Left kidney (tissue), 2 donors: Measurements from ENCODE around the gene KCND1. TPM values are rescaled to one million over a fixed set of nuclear protein-coding genes. Genes with fewer than 3 reads are reported as not detected.

Experiments used
- DNase-seq: peaks from one replicate; pipeline ENCODE4 v3.0.0-alpha.2; 2013
- polyA plus RNA-seq: library from polyadenylated mRNA; unstranded; fragments of 120-200 nt; gene quantifications from one replicate; pipeline ENCODE4 v1.2.1, GENCODE V29; 2013; ENCODE audit not compliant: insufficient read length

The KCND1 gene
- polyA plus RNA-seq, 1 donor = 3.1 TPM

DNA sequence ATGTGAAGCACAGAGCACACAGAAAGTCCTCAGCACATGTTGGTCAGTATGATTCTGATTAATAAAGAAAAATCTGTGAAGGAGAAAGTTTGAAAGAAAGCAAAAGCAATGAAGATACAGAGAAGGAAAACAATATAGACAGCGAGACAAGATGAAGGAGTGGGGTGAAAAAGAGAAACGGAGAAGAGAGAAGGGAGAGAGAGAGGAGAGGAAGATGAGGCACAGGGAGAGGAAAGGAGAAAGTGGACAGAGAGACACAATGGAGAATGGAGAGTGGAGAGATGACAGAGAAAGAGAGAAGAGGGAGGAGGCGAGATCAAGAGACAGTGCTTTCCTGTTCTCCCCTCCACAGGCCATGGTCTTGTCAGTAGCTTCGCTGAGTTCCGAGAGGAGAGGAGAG, 3.9 kb upstream of the KCND1 start:
- DNase-seq = no peak

DNA sequence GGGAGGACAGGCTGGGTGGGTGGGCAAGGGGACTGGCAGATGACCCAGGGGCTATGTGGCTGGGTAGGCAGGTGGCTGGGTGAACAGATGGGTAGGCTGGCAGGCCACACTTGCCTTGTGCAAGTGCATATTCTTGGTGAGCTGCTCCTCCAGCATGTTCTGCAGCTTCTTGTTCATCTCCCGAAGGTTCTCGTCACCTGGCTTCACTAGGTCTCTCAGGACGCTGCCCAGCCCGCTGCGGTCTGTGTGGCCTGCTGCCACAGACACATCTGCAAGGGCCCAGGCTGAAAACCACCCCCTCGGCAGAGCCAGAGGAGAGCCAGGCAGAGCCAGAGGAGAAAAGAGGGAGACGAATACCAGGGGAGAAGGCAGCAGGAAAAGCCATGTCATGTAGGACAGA, 3.4 kb upstream of the KCND1 start:
- no peak for DNase-seq

DNA sequence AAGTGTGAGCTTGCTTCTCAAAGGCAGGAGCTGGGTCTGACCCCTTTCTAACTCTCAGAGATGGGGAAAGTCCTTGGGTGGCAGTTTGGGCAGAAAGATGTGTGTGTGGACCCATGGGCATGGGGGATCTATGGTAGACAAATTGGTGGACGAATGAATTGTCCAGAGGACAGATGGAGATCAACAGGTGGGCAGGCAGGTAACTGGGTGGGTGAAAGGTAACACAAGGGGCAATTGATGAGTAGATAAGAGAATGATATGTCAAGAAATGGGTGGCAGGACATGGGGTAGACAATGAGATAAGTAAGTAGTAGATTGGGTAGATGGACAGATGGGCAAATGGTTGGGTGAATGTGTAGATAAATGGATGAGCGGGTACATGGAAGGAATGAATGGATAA, 2.9 kb upstream of the KCND1 start:
- DNase-seq = no peak

DNA sequence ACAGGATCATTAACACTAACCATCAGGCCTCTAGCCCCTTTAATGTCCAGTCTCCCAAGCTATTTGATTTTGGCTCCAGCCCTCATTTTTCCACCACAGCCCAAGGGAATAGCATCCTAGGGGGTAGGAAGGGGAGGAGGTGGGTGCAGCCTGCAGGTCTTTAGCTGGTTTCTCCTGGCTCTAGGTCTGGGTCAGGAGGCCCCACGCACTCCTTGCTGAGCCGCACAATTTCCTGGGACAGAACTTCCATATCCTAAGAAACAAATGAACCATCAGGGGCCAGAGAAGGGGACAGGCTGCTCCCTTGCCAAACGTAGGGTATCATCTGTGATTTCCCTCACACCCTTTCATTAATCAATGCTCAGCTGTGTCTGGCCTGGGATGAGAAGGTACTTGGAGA, 2.4 kb upstream of the KCND1 start:
- DNase-seq = no peak

DNA sequence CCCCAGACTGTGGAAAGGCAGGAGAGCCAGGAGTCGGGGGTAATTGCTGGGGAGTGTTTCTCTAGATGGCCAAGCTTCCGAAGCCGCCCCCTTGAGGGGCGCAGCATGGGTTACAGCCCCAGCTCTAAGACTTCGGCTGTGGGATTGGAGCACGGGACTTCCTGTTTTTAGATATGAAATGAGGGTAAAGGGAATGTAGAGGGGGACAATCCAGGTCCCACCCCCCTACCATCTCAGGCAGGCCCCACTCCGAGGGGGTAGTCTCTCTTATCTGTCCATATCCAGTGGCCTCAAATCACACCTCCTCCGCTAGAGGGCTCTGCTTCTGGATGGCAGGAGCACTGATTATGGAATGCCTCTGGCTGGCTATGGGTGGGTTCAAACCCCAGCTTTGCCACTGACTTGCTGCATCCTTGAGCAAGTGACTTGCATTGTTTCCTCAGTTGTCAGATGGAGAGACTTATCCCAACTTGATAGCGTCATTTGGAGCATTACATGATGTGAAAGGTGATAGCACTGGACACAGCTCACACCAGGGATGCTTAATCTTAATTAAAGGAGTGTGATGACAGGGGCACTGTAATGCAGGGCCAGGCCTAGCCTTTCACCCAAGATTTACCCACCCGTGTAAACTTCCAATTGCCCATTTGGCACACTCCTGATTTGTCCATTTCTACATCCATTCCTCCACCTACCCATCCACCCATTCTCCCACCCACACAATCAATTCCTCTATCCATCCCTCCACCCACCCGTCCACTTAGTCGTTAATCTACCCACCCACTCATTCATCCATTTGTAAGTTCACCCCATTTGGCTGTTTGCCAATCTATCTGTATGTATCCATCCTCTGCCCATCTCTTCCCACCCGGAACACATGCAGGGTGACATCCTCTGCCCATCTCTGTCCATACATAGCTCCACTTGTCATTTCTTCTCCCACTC, 848 bp upstream of the KCND1 start:
- DNase-seq = no peak

DNA sequence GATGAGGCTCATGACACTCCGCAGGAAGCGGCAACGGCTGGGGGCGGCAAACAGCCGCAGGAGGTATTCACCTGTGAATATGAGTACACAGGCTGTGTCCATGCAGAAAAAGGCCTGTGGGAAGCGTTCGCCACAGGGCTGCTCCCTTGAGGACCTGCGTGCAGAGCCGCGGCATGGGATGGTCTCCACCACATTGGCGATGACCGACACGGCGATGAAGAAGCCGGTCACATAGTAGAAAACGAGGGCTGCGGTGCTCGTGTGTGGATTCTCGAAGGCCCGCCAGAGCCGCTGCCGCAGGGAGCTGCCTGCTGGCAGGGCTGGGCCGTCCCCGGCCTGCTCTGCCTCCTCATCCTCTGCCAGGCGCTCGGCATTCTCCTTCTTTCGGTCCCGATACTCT, 2.2 kb downstream of the KCND1 start:
- no peak for DNase-seq

DNA sequence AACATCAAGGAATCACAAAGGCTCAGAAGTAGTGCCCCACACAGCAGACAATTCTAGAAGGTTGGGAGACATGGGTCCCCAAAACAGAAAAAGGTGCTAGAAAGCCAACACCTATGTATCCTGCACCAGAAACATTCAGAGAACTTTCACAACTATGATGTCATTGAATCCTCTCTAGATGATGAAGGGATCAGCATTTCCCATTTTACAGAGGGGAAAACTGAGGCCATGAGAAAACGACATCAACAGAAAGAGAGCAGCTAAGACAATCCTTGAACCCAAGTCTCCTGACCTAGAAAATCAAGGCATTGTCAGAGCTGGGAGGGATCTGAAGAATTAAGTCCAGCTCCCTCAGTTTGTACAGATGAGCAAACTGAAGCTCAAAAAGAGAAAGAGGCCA, 3.3 kb downstream of the KCND1 start:
- DNase-seq = no peak

DNA sequence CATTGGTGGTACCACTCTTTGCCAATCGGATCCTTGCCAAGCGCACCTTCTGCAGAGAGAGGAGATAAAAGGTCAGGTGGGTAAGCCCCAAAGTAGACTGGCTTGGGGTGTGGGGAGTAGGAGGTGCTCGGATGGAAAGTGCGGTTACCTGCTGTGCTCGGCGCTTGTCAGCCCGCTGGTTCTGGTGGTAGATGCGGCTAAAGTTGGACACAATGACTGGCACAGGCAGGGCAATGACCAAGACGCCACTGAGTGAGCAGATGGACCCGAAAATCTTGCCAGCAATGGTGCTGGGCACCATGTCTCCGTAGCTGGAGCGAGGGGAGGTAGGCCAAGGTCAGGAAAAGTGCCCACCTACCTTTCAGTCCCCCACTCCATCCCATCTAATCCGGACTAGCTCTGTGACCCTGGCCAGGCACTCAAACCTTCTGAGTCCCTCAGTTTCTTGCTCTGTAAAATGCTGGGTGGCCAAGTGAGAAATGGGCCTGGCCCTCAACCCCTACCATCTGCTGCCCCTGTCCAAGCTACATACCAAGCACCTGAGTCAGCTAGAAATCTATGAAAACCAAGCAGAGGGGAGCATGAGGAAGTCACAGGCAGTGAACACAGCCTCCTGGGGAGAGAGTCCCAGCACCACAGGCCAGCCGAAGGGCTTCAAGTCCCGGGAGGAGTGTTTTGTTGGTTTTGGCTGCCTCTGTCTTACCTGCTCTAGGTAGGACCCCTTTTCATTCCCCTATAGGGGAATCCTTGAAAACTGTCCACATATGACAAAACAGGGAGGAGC, 4.7 kb downstream of the KCND1 start:
- no peak for DNase-seq

DNA sequence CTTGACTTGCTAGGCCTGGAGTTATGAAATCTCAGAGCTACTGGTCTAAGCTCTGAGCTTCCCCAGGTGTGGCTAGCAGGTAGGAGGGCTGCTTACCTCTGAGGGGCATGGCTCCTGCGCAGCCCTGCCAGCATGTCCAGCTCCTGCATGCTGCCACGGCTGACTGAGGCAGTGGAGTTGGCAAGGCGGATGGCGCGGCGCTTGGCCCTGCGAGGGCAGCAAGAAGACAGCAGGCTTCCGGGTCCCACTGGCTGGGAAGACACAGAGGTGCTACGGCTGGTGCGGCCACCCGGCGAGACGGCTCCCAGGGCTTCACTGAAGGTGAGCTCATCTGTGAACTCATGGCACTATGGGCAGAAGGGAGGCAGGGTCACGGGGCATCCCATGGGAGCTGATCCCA, 5.7 kb downstream of the KCND1 start:
- DNase-seq = no peak

DNA sequence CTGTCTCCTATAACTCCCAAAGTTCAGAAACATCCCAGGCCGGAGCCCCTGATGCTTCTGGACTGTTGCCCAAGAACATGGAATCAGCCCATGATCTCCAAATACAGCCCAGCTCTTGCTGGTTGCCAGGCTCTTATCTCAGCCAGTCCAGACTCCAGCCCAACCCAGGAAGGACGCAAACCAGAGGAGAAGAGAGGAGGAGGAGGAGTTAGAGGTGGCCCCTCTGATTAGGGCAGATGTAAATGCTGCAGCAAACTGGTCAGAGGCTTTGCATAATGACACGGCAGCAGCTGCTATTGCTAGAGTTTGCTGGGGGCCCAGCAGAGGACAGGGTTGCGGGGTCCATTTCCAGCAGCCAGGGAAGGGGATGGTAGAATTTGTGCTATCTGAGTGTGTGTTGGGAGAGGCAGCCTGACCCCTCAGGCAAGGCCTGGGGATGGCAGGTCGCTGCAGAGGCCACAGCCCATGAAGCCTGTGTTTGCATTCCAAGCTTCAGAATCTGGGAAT, 10.0 kb downstream of the KCND1 start:
- DNase-seq = no peak

DNA sequence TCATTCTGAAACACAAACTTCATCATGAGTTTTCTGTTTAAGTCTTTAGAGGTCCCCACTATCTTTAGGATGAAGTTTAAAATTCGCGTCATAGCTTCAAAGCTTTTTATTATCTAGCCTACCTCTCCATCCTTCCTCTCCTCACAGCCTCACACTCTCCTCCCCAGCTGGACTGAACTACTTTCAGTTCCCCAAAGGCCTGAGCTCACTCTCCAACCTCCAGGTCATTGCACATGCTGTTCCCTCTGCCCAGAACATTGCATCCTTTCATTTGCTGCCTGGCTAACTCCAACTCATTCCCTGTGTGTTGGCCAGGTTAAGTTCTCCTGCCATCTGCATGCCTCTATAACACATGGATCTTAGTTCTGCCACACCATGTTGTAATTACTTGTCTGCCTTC, 11.4 kb downstream of the KCND1 start:
- DNase-seq = no peak

DNA sequence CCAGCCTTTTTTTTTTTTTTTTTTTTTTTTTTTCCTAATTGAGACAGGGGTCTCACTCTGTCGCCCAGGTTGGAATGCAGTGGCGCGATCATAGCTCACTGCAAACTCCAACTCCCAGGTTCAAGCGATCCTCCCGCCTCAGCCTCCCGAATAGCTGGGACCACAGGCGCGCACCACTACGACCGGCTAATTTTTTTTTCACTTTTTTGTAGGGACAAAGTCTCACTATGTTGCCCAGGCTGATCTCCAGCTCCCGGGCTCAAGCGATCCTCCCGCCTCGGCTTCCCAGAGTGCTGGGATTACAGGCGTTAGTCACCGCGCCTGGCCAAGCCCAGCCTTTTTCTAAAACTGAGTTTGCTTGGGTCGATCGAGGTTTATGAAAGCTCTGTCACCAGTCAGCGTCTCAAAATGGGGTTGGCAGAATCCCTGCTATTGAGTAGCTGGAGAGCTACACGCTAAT, 13.0 kb downstream of the KCND1 start:
- no peak for DNase-seq

DNA sequence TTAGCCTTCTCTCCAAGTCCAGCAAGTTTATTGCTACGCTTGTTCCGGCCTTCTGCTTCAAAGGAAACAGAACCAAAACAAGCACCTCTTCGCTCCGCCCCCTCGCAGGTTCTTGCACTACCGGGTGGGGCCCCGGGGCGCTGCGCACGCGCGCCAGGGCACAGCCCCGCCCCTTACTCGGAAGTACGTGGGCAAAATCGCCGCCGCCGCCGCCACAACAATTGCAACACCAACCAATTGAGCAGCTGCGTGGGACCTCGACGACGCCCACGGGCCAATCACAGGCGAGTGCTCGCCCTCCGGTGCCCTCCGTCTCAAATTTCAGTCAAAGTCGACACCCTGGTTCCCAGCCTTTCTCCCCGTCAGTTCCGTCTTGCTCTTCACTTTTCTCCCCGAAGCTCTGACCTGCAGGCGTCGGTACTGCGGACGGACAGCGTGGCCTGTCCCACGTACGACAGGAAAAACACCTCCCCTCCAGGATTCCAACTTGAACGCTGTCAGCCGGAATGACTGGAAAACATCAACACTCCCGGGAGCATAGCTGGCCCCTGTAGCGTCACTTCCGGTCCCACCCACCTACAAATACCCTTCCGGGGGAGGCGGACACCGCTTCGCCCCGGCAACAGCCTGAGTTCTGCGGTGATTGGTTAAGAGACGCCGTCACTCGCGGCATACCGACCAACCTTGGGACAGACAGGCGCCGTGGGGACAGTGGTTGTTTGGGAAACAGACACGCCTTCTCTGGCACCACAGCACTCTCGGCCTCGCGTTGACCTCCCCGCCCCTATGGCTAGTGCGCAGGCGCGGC, 13.6 kb downstream of the KCND1 start:
- DNase-seq = peak; percentile 91

DNA sequence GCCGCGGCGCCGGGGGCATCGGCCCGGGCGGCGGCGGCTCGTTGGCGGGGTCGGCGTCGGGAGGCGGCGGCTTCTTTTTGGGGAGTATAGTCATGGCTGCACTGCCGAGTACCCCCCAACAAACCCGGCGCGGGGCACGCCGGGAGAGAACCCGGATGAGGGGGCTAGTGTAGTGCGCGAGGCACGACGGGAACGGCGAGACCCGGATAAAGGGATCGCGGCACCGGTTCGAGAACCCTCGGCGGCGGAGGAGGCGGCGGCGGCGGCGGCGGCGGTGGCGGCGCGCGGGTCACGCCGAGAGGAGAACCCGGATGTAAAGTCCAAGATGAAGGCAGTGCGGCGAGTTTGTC, 14.2 kb downstream of the KCND1 start, which contains the start of gene OTUD5:
Gene OTUD5 (minus strand): TSS at position 131 of the 350 bp plus-strand sequence. CDS start 37 bp downstream, at position 94.
- no peak for DNase-seq

DNA sequence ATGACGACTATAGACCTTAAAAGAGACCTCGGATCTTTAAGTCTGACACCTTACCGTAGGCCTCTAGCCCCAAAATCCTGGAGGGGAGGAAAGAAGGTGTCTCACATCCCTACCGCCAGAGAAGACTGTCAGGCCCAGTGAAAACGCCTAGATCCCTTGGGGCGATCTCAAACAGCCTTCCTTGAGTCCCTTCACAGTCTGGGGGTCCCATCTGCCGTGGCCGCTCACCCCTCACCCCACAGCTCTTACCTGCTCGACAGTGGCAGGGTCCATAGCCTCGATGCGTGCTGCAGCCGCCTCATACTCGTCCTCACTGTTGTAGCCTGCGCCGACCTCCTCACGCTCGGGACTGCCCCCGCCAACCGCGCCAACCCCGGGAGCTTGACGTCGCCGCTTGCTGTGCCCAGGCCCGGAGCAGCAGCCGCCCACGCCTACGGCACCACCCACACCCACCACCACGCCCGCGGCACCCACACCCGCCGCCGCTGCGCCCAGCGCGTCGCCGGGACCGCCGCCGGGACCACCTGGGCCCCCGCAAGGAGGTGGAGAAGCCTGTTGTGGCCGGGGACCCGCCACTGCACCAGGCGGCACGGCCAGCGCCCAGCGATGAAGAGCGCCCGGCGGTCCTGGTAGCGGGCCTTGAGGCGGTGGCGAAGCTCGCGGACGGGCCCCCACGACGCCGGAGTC, 14.8 kb downstream of the KCND1 start:
- no peak for DNase-seq

DNA sequence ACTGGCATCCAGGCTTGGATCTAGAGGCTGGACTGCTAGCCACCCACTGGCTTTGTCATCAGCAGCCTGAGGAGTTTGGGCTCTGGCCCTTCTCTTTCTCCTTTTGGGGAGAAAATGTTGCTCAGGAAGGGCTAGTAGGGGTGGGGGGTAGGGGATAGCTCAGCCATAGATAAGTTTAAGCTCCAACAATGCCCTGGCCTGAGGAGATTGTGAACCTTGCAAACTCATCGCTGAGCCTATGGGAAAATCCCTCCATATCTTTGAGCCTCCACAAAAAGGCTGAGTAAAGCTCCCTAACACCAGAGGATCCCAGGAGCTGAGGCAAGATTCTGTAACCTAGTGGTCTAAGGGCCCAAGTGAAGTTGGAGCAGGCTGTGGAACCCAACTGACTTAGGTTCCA, 23.1 kb downstream of the KCND1 start:
- DNase-seq = no peak

DNA sequence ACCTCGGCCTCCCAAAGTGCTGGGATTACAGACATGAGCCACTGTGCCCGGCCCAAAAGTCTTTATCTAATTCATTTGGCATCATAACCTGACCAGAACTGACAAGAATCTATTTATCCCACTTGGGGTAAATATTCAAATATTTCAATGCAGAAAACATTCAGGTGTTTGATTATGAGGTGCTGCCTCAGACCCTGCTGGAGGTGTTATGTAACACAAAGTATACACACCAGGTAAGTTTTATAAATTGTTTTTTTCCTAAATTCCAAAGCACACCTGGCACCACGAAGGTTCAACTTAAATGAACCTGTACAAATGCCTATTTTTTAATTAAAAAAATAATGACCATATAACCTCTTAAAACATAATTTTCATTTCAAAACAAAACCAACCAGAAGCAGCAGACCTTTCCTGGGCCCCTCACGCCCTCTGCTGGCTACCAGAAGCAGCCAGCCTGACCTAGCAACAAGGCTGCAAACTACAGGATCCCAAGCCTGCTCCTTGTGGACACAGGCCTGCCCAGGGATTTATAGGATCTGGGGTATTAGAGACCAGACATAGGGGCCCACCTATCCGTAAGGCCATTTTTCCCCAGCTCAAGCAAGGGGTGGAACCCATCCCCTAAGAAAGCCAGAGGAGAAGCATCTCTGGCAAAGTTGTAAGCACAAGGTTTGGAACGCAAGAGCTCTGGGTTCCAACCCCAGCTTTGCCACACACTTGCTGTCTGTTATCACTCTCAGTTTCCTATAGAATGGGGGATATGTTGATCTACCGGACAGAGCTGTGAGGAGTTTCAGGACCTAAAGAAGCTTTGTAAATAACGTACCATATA, 25.9 kb downstream of the KCND1 start:
- DNase-seq = no peak

DNA sequence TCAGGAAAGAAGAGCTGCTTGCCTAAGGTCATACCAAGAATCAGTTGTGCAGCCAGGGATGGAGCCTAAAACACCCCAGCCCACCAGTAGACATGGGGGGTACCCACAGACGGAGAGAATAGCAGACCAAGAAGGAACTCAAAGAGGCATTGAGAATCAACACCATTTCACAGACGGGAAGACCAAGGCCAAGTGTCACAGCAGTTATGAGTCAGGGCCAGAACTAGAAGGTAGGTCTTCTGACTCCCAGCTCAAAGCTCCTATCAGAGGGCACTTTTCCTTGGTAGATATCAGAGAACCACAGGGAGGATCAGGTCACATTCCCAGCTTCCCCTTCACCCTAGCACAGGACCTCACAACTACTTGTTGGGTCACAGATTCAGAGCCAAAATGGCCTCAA, 28.7 kb downstream of the KCND1 start:
- no peak for DNase-seq

DNA sequence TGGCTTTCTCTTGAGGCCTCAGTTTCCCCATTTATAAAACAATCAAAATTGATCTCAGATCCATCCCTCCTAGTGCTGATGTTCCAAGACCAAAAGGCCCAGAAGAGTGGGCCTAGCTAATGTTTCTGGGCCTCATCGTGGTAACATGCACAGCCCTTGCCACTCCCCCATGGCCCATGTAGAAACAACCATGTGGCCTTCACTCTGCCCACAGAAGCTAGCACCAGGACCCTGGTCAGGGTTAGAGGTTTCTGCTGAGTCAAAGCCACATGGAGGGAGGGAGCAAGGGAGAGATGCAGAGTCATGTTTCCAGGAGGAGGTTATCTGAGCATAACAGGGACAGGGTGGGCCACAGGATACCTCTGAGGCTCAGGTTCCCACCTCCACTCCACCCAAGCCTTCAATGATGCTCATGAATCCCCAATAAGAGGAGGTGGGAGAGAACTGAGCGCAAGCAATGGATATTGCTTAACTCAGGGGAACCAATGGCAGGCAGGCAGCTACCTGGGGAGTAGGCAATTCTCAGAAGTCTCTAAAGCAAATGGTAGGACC, 31.2 kb downstream of the KCND1 start:
- no peak for DNase-seq

DNA sequence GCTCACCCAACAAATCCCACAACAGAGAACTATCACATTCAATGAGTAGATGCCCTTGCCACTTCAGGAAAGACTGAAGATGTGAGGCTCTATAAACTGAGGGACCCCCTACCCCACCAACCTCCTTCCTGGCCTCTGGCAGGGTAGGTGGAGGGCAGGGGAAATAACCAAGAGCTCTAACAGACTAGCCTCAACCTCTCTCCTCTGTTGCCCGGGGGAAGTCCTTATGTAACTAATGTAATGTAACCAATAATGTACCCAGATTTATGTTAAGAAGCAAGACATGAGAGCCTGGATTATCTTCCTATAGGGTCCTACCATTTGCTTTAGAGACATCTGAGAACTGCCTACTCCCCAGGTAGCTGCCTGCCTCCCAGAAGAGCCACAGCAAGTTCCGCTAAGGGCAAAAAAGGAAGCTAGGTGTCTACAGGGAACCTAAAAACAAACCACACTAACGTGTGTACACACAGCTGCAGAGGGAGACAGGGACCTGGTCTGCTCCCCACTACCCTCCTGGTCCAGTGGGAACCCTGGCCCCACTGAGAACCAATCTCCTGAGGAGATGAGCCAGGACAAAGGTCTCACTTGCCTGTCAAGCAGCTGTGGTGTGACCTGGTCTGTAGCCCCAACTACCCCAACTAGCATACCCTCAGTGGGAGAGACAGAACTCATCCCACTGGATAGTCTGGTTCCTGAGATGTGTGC, 32.0 kb downstream of the KCND1 start:
- DNase-seq = no peak
